Measurements from ENCODE around the gene BCL10.
A peak's percentile ranks its signal among the peaks of the same experiment; 100 is the strongest.

BCL10 gene

DNA sequence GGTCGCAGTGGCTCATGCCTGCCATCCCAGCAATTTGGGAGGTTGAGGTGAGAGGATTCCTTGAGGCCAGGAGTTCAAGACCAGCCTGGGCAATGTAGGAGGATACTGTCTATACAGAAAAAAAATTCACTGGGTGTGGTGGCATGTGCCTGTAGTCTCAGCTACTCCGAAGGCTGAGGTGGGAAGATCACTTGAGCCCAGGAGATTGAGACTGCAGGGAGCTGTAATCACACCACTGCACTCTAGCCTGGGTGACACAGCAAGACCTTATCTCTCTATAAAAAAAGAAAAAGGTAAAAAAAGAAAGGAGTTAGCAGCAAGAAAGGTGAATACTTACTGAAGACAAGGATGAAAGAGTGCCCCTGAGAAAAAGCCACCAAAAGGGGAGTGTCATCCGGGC is 23.7 kb upstream of the BCL10 start:
- no peak for DNase-seq (ENCODE audit: low read depth in 1 of 2, low spot score in 1 of 2)

DNA sequence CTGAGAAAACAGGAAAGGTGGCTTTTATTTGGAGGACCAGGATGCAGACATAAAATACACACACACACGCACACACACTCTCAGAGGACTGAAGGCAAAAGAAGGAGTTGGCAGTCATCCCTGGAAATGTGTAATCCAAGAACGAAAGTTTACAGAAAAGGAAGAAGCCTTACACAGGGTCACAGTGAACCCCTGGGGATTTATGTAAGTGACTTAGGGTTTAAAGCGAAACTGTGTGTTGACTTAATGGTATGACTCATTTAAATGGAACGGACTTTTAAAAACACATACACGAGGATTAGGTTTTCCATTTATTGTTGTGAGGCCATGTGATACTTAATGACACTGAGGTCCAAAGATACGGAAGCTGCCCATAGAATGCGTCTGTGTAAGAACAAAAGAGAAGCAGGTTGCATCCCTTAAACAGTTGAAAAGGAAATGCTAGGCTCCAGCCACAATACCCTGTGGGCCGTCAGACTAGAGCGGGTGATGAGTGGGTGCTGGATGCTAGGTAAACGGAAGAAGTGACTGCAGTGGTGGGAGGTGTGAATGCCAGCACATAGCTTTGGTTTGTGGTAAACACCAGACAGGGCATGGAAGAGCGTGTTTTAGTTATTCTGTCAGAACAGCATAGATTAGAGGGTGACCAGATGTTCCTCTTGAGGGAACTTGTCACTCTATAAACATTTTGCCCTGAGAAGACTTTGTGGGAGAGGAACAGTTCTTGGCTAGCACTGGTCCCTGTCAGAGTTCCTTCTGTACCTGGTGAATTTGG is 21.6 kb upstream of the BCL10 start:
- DNase-seq (ENCODE audit: low read depth in 1 of 2, low spot score in 1 of 2): peak; percentile 22 to 31

DNA sequence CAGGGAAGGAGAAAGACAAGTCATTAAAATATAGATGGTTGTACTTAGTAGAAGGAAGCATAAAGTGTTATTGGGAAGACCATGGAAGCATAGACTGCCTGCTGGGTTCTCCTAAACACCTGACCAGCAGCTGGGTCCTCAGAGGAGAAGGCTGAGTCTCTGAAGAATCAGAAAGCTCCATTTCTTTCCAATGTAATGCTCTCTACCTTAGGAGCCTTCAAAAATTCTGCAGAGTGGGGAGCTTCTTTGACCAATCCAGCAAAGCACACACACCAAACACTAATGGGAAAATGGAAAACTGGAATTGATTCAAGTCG is 21.1 kb upstream of the BCL10 start:
- no peak for DNase-seq (ENCODE audit: low read depth in 1 of 2, low spot score in 1 of 2)

DNA sequence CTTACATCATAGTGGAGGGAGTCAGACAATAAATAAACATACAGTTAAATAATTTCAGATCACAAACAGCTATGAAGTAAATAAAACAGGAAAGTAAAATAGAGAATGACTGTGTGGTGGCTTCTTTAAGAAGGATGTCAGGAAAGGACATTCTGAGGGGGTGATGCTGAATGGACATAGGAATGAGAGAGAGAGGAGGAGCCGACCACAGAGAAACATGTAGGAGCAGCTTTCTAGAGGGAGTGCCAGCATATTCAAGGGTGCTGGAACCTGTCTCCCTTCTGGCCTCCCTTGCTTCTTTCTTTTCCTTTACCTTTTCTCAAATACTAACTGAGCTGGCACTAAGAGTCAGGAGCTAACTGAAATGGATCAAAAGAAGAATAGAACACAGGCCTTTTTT is 20.5 kb upstream of the BCL10 start:
- no peak for DNase-seq (ENCODE audit: low read depth in 1 of 2, low spot score in 1 of 2)

DNA sequence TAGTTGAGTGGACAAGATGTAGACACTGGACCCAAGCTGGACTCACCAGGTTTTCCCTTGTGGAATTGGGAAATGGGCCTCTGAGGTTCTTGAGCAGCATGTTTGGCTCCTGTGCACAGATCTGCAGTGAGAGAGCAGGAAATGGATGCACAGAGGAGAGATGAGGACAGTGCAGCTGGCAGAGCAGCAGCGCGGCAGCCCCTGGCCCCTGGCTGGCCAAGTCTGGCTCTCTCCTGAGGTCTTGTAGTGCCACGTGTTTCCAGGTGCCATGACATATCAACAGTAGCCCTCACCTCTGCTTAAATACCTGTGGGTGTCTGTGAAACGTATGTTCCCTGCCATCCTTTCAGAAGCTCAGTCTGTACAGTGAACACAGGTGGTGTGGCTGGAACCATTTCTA is 19.2 kb upstream of the BCL10 start:
- DNase-seq (ENCODE audit: low read depth in 1 of 2, low spot score in 1 of 2): no peak

DNA sequence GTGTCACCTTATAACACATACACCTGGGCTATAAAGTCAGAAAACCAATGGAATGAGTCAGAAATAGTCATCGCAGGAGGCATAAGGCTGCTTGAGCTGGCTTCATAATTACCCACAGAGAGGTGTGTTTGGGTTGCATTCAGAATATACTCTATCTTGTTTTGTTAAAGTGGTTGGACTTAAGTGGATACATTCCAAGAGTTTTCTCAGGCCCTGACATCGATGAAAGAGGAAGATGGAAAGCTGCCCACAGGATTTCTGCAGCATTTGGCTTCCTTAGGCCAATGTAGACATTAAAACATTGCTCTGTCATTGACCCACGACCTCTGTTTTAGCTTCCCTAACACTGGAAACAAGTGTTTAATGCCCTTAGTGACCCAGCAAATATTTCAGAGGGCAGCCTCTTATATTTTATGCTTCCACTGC is 18.6 kb upstream of the BCL10 start:
- DNase-seq (ENCODE audit: low read depth in 1 of 2, low spot score in 1 of 2): no peak

DNA sequence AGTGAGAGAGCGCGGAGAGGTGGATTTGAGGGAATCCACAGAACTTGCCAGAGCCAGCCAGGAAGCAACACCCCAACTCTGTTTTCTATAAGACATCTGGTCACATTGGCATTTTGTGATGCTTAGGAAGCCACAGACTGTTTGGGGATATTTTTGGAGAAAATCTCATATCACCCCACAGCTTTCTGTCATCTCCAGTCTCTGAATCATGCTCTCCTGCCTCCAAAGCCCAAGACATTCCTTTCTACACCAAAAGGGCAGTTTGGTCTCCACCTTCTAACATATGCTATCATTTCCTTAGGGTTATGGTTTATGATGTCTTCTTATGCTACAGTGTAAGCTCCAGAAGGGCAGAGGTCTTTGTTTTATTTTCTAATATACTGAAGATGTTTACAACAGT is 14.4 kb upstream of the BCL10 start:
- DNase-seq (ENCODE audit: low read depth in 1 of 2, low spot score in 1 of 2): no peak

DNA sequence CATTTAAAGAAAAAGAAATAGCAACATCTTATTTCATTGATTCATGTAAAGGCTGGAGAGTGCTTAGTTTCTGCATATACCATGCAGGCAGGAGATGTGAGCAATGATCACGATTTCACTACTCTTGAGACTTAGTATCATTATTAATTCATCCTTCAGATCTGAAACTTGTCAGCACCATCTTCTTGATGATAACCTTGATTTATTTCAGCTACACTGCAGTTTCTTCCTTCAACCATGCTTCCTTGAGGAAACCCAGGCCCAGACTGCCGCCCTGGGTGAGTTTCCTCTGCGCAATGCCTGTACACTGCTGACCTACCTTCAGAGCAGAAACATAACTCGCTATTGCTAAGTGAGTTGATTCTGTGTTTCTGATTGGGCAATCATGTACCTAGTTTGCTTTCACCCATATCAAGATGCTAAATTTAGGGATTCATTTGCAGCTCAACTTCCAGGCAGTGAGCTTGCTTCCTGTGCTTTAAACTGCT is 13.5 kb upstream of the BCL10 start:
- DNase-seq (ENCODE audit: low read depth in 1 of 2, low spot score in 1 of 2): no peak

DNA sequence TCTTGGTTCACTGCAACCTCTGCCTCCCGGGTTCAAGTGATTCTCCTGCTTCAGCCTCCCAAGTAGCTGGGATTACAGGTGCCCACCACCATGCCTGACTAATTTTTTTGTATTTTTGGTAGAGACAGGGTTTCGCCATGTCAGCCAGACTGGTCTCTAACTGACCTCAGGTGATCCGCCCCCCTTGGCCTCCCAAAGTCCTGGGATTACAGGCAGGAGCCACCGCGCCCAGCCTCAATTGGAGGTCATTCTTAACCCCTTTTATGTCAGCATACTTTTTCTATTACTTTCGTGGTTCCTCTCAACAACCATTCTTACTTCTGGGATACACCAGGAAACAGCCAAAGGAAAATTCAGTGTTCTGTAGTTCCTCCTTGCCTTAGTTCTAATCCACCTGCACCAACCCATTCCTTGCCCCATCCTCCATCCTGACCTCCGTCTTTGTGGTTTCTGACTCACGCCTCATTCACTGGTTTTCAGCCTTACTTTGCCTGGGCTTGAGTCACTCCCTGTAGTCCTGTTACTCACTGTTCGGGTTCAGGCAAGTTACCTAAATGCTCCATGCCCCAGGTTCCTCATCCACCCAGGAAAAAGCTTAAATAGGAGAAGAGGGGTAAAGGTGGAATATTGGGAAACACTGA is 12.9 kb upstream of the BCL10 start:
- DNase-seq (ENCODE audit: low read depth in 1 of 2, low spot score in 1 of 2): no peak

DNA sequence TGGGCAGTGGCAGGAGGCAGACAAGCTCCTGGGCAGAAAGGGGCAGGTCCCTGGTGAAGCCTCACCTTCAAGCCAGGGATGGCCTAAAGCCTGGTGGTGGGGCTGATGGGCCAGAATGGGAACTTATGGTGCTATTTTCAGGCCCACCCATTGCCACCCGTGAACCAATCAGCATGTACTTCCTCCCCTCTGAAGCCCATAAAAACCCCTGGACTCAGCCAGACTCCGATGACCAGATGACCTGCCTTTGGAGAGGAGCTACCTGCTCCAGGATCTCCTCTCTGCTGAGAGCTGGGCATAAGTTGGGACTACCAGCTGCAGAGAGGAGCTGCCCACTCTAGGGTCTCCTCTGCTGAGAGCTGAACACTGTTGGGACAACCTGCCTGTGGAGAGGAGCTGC is 7.8 kb upstream of the BCL10 start:
- no peak for DNase-seq (ENCODE audit: low read depth in 1 of 2, low spot score in 1 of 2)

DNA sequence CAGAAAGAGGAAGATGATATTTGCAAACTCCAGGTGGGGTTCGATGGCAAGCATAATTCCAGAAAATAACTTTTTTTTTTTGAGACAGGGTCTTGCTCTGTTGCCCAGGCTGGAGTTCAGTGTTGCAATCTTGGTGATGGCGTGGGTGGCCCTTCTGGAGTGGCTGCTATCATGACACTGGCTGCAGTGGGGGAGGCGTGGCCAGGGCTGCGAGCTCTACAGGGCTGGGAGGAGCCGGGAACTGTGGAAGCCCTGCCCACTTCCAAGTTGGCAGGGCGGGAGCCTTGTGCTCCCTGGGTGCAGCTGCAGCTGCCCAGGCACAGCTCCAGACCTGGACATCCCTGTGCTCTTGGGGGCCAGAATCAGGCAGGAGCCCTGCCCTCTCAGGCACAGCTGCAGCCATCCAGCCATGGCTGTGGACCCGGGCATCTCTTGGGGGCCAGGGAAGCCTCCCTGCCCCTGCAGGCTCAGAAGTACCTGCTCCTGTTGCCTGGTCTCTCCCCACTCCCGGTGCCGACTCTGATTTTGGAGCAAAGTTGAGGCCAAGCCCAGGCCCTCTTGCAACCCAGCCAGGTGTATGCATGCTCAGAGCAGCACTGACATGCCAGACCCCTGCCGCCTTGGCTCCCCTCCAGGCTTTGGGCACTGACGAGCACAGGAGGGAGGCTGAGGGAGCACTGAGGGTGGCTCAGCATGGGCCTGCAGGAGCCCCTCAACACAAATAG is 7.2 kb upstream of the BCL10 start:
- DNase-seq (ENCODE audit: low read depth in 1 of 2, low spot score in 1 of 2): no peak

DNA sequence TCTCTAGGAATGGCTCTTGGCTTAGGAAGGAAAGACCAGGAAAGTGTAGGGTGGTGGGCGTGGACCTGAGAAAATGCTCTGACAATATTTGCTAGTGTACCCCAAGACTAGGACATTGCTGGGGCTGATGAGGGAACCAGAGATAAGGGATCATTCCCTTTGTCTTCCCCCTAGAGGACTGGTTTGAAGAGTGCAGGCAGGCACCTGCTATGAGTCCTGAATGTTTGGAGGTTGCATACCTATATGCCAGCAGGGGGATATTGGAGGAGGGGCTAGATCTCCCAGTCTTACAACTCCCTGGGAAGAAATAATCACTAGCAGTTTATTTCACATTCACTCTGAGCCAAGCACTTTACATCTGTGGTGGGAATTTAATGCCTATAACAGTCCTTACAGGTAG is 6.0 kb upstream of the BCL10 start:
- DNase-seq (ENCODE audit: low read depth in 1 of 2, low spot score in 1 of 2): no peak

DNA sequence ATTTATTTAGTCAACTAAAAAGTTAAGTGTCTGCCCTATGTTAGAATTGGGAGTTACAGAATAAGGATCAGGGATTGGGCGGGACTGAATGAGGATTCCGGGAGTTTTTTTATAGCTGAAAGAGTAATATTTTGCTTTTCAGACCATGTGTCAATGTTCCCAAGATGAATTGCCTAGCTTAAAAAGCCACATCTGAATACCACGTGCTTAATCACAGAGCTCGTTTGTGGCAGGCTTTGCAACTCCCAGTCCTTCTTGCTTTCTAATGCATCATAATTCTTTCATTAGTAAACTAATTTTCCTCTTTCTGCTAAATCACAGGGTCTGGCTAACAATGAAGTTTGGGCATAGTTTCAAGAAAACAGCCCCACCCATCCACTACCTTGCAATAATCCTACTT is 4.2 kb upstream of the BCL10 start:
- no peak for DNase-seq (ENCODE audit: low read depth in 1 of 2, low spot score in 1 of 2)

DNA sequence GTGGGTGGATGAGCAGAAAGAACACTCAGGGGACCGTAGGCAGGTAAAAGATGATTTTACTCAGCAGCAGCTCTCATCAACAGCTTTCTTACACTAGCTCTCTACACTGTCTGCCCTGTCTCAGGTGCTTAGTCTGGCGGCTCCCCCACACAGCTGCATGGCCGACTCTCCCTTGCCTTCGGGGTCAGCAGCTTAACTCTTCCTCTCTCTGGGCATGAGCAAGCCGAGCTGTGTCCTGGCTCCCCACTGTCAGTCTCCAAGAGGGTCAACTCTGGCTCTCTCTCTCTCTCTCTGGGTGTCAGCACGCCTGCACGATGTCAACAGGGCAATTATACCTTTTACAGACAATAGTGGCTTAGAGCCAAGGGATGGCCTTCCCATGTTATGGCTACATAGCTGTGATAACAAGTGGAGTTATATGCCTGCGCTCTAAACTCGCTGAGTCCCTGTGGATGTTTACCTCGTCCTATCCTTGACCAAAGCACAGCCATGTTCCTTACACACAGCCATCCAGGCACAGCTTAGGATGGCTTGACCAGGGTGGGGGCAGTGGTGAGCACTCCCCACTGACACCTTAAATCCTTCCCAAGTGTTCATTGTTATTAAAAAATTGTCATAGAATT is 3.1 kb upstream of the BCL10 start:
- no peak for DNase-seq (ENCODE audit: low read depth in 1 of 2, low spot score in 1 of 2)

DNA sequence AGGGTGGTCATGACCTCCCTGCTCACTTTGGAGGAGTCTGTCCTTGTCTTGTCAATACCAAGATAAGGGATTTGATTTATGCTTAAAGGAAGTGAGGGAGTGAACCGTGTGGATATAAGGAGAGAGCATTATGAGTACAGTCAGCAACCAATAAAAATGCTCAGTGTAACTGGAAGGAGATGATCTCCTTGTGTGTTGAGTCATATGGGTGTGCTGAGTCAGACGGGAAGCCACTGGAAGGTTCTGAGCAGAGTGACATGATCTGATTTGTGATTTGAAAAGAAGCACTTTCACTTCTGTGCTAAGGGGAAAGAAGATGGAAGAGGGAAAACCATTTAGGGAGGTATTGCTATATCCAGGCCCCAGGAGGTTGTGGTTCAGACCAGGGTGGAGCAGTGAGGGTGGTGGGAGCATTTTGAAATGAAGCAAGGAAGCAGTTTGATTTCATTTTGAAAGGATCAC is 2.5 kb upstream of the BCL10 start:
- DNase-seq (ENCODE audit: low read depth in 1 of 2, low spot score in 1 of 2): peak in 1 of 2 donors; percentile 5

DNA sequence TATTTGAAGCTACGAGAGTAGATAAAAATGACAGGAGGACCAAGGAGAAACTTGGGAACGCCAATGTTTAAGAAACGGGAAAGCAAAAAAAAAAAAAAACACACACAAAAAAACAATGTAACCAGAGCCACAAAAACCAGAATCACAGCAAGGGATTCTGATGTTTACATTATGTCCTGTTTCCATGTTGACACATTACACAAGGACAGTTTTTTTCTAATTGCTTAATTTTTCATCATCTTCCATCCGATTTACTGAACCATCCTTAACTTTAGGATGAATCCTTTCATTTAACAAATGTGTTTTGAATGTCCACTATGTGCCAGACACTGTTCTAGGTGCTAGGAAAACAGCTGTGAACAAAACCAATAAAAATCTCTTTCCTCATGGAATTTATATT is 1.4 kb upstream of the BCL10 start:
- DNase-seq (ENCODE audit: low read depth in 1 of 2, low spot score in 1 of 2): no peak

DNA sequence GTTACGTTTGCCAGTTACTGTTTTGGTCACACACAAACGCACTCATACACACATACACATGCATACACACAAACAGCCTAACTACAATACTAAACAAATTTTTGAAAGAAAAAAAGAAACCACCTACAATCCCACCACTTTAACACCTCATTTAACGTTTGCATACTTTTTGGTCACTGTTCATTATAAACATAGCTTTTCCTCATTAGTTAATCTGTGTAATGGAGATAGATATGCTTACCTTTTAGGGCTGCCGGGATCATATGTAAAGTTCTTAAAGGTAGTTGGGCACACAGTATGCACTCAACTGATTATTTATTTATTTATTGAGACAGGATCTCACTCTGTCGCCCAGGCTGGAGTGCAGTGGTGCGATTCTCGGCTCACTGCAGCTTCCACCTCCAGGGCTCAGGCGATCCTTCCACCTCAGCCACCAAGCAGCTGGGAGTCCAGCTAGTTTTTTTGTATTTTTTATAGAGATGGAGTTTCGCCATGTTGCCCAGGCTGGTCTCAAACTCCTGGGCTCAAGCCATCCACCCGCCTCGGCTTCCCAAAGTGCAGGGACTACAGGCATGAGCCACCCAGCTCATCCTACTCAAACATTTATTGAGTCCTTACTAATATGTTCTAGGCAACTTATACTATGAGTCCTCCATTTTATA is 677 bp upstream of the BCL10 start:
- no peak for DNase-seq (ENCODE audit: low read depth in 1 of 2, low spot score in 1 of 2)

DNA sequence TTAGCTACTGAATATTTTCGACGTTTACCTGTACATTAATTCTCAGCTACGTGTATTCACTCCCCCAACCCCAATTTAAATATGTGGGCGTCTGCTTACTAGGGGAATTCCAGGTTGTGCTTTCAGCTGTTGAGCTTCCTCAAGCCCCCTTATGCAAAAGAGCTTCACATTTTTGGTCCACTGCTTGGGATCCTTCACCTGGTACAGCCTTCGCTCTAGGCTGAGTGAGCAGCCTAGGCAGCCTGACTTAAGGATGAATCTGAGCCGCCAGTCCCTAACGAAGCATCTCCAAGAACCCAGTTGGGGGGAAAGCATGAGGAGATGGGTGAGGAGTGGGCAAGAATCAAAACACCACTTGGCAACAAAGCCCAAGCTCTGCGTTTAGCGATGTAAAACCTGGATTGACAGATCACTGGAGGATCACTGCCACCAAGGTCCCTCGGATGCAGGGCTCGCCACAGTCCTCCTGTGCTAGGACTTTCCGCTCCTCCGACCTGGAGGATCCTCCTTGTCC is 674 bp downstream of the BCL10 start:
- DNase-seq (ENCODE audit: low read depth in 1 of 2, low spot score in 1 of 2): no peak

DNA sequence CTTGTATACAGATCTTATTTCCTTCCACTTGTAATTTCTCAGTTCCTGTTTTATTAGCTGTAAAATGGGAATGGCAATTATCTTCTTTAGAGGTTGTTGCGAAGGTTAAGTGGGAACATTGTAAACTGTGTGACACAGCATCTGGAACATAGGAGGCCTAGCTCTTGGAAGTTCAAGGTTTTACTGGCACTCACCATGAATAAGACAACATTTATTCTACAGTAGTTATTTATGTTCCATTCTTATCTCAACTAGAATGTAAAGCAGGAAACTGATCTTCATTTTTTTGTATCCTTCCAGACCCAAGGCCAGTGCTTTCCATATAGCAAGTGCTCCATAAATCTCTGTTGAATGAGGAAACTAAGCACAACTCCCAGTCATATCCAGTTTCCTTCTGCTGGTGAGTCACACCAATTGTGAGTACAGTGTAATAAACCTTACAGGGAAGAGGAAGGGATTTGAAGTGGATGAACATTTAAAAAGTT is 1.4 kb downstream of the BCL10 start:
- no peak for DNase-seq (ENCODE audit: low read depth in 1 of 2, low spot score in 1 of 2)

DNA sequence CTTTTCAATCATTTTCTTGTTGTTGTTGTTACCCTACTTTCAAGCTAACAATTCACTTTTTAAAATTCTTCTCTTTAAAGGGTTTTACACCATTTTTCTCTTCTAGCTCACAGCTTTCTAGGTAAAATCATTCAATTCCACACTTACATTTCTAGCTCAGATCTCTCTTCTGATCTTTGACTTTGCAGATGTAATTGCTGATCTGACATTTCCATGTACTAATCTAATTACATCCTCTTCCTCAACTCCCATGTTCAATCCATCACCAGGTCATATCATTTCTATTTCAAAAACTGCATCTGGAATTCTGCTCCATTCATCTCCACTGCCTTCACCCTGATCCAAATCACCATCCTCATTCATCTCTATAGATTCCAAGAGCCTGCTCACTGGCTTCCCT is 3.0 kb downstream of the BCL10 start:
- no peak for DNase-seq (ENCODE audit: low read depth in 1 of 2, low spot score in 1 of 2)

Measured in stimulated activated CD4-positive, alpha-beta T cell treated with anti-CD3 and anti-CD28 coated beads, Interleukin-15, amount 100 ng/mL, for 1 hour (primary cell).